Effector memory CD8-positive, alpha-beta T cell (primary cell): ENCODE measurements around the gene PRXL2A.

Experiments
- ATAC-seq: fragments of 150-1000 bp; cut with Tn5 transposase; replicated peaks from 2 replicates; pipeline ENCODE4 v1.10.0; 2021; ENCODE audit warnings: mild to moderate bottlenecking, moderate library complexity
- DNase-seq, 3 experiments: peaks; one replicate each; pipeline ENCODE4 v3.0.0; 2021
- H3K27ac Mint-ChIP-seq, 2 donors: one replicate each; pipeline ENCODE4 v1.8.0; 2022; ENCODE audit warnings: mild to moderate bottlenecking in 2 of 2, mixed read lengths in 2 of 2, moderate library complexity in 2 of 2
- H3K27me3 Mint-ChIP-seq, 2 donors: one replicate each; pipeline ENCODE4 v1.8.0; 2022; ENCODE audit warnings: mixed read lengths in 2 of 2
- H3K36me3 Mint-ChIP-seq: one replicate; pipeline ENCODE4 v1.8.0; 2022; ENCODE audit warnings: mild to moderate bottlenecking, moderate library complexity, mixed read lengths; ENCODE audit not compliant: insufficient read depth
- H3K4me1 Mint-ChIP-seq, 2 donors: one replicate each; pipeline ENCODE4 v1.8.0; 2022; ENCODE audit warnings: low read depth in 2 of 2, mixed read lengths in 2 of 2
- H3K4me3 Mint-ChIP-seq, 2 donors: one replicate each; pipeline ENCODE4 v1.8.0; 2022; ENCODE audit warnings: mild to moderate bottlenecking in 2 of 2, mixed read lengths in 2 of 2, moderate library complexity in 2 of 2
- H3K9me3 Mint-ChIP-seq, 2 donors: one replicate each; pipeline ENCODE4 v1.8.0; 2022; ENCODE audit warnings: mixed read lengths in 2 of 2

PRXL2A gene

GRCh38 chr10:80454513-80455460, 46.4 kb downstream of the PRXL2A start:
- H3K4me3 Mint-ChIP-seq = peak overlapping the region; percentile 92 to 97
- peak in 1 of 3 experiments; percentile 56 for DNase-seq
- peak overlapping the region; percentile 92 to 93 for H3K27ac Mint-ChIP-seq

DNA sequence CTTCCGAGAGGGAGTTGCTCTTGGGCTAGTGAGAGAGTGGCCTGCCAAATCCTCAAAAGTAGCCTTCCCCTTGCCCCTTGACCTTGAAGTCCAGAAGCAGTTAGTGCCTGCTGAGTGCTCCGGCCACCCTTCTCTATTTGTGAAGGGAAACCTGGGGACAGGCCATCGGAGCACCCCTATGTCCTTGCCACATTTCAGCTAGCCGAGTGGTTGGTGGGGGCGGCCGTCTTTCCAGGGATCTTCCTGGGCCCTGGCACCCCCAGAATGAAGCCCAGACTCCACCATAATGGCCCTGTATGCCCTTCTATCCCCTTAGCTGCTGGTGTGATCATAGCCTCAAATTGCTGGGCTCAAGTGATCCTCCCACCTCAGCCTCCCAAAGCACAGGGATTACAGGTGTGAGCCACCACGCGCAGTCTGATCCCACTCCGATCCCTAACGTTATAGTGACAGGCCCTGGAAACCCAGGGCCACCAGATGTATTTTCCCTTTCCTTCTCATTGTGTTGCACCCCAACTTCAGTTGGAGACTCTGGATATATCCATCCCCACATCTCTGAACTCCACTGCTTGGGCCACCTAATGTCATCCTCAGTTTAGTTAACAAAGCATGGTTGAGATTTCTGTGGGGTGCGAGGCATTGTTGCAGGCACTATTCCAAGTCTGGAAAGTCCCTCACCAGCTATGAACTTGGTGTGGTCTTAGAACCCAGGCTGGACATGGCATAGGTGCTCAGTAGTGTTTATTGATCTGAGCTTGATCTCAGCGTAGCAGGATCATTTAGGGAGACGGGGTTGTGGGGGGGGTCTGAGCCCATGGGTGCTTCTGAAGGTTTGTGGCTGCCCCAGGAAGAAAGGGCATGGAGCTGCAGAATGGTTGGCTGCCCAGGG, 47.4 kb downstream of the PRXL2A start:
- Mint-ChIP-seq H3K4me3 (peak overlapping the region; percentile 92 to 97), H3K9me3 (no peaks in the 10 kb centered on the region), H3K4me1 (peaks cover 57 to 59% of the 10 kb centered on the region in 2 donors), H3K27me3 (no peaks in the 10 kb centered on the region), H3K36me3 (peaks cover 32% of the 10 kb centered on the region), H3K27ac (peak overlapping the region; percentile 92 to 93)
- ATAC-seq = no peak
- no peak for DNase-seq

More at GRCh38 chr10:80454513-80455460, 46.4 kb downstream of the PRXL2A start:
- peaks cover 47 to 50% of the 10 kb centered on the region in 2 donors for H3K4me1 Mint-ChIP-seq
- peaks cover 31% of the 10 kb centered on the region for H3K36me3 Mint-ChIP-seq
- no peaks in the 10 kb centered on the region for H3K27me3 Mint-ChIP-seq
- ATAC-seq = peak; percentile 24
- no peaks in the 10 kb centered on the region for H3K9me3 Mint-ChIP-seq

GRCh38 chr10:80457554-80458262, 49.4 kb downstream of the PRXL2A start:
- peaks cover 75 to 79% of the 10 kb centered on the region in 2 donors for H3K4me1 Mint-ChIP-seq
- peaks cover 40% of the 10 kb centered on the region for H3K36me3 Mint-ChIP-seq
- no peaks in the 10 kb centered on the region for H3K27me3 Mint-ChIP-seq
- H3K4me3 Mint-ChIP-seq = peak overlapping the region; percentile 92 to 97
- ATAC-seq (no peak), DNase-seq (no peak)
- no peaks in the 10 kb centered on the region for H3K9me3 Mint-ChIP-seq
- peak overlapping the region; percentile 92 to 93 for H3K27ac Mint-ChIP-seq

GRCh38 chr10:80458263-80458625, 49.9 kb downstream of the PRXL2A start:
- H3K27me3 Mint-ChIP-seq = no peaks in the 10 kb centered on the region
- no peaks in the 10 kb centered on the region for H3K9me3 Mint-ChIP-seq
- peaks cover 41% of the 10 kb centered on the region for H3K36me3 Mint-ChIP-seq
- ATAC-seq = no peak
- H3K27ac Mint-ChIP-seq = peak overlapping the region; percentile 92 to 93
- peaks cover 80 to 85% of the 10 kb centered on the region in 2 donors for H3K4me1 Mint-ChIP-seq
- DNase-seq = no peak
- H3K4me3 Mint-ChIP-seq = peak overlapping the region; percentile 92 to 97

DNA sequence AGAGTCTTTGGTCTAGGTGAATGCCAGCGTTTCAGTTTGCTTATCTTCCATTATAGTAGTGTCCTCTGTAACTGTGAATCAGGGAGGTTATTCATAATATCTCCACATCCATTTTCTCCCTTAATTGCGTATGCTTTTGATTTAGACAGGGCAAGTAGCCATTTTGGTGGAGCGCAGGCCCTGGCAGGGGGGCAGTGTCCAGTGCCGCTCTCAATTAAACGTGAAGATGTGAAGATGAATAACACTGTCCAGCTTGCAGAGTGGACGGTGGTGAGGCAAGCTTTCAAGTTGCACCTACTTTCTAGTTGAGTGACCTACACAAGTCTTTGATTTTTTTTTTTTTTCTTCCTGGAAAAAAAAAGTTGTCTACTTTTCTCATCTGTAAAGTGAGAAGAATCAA, 50.3 kb downstream of the PRXL2A start:
- Mint-ChIP-seq H3K4me1 (peaks cover 82 to 86% of the 10 kb centered on the region in 2 donors), H3K36me3 (peaks cover 42% of the 10 kb centered on the region), H3K4me3 (peak overlapping the region; percentile 92 to 97), H3K27ac (peak overlapping the region; percentile 92 to 93), H3K27me3 (no peaks in the 10 kb centered on the region), H3K9me3 (no peaks in the 10 kb centered on the region)
- no peak for DNase-seq
- no peak for ATAC-seq

DNA sequence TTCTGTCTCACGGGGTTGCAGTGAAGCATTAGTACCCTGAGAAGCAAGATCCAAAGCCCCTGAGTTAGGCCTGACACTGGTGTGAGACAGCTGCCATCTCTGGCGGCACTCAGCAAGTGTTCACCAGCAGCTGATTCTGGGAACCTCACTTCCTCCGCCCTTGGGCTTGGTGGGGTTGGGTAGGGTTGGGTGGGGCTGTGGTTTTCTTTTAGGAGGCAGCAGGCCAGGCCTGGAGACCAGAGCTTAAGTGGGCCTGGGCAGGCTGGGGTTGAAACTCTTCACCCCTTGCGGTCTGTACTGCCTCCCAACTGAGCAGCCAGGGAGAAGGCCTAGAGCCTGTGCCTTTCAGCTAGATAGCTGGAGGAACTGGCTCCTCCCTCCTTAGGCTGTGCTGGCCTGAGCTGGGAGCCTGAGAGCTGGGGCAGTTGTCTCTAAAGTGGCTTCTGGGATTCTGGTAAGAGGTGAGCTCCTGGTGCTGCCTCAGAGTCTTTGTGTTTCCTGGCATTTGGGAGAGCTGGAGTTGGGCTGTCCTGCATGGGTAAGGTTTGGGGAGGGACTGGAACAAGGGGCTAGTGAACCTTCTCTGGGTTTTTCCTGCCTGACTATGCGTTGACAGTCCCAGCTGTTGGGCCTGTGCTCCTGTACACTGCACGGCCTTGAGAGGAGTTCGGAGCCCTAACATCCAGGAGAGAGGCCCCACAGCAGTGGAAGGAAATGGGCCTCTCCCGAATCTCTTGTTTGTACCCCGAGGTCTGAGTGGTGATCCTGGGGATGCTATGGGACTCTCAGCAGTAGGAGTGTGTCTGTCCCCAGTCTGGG, 50.9 kb downstream of the PRXL2A start:
- DNase-seq = peak; percentile 49 to 55 (median 53)
- Mint-ChIP-seq H3K9me3 (no peaks in the 10 kb centered on the region), H3K36me3 (peaks cover 48% of the 10 kb centered on the region), H3K4me3 (peak overlapping the region; percentile 92 to 97), H3K4me1 (peaks cover 87 to 90% of the 10 kb centered on the region in 2 donors), H3K27ac (peak overlapping the region; percentile 92 to 93), H3K27me3 (no peaks in the 10 kb centered on the region)
- ATAC-seq = peak; percentile 61

DNA sequence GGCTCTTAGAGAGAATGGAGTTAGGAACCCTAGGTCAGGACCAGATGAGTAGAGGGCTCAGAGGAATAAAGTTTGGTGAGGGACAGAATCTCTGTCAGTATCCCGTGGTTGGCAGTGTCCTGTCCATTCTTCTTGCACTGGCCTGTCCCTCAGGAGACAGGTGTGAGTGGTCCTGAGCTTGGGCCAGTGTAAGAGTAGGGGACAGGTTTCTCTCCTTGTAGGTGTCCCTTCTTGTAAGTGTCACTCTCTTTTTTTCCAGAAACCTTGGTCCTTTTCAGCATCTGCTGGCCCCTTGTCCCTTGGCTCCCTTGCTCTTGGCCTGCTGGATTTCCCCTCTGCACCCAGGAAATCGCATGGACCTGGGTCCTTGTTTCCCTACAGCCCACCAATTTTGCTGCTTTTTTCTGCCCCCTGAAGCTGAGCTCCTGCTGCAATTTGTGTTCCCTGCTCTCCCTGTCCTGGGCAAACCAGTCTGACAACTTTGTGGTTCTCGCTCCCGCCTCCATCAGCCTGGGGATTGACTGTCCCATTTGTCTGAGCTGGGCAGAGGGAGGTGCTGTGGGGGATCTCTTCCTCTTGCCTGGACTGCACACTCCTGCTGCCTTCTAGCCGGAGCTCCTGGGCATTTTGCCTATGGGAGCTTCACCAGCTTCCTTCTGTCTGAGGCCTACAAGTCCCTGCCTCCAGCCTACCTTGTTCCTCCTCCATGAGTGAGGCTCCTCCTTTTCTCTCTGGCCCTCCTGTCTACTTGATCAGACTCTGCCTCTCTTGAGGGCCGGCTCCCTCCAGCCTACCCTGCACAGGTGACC, 52.3 kb downstream of the PRXL2A start:
- H3K36me3 Mint-ChIP-seq = peaks cover 42% of the 10 kb centered on the region
- DNase-seq = no peak
- H3K4me1 Mint-ChIP-seq = peaks cover 93 to 98% of the 10 kb centered on the region in 2 donors
- no peaks in the 10 kb centered on the region for H3K27me3 Mint-ChIP-seq
- no peaks in the 10 kb centered on the region for H3K9me3 Mint-ChIP-seq
- no peak for ATAC-seq
- peak overlapping the region; percentile 92 to 97 for H3K4me3 Mint-ChIP-seq
- peak overlapping the region; percentile 92 to 93 for H3K27ac Mint-ChIP-seq

DNA sequence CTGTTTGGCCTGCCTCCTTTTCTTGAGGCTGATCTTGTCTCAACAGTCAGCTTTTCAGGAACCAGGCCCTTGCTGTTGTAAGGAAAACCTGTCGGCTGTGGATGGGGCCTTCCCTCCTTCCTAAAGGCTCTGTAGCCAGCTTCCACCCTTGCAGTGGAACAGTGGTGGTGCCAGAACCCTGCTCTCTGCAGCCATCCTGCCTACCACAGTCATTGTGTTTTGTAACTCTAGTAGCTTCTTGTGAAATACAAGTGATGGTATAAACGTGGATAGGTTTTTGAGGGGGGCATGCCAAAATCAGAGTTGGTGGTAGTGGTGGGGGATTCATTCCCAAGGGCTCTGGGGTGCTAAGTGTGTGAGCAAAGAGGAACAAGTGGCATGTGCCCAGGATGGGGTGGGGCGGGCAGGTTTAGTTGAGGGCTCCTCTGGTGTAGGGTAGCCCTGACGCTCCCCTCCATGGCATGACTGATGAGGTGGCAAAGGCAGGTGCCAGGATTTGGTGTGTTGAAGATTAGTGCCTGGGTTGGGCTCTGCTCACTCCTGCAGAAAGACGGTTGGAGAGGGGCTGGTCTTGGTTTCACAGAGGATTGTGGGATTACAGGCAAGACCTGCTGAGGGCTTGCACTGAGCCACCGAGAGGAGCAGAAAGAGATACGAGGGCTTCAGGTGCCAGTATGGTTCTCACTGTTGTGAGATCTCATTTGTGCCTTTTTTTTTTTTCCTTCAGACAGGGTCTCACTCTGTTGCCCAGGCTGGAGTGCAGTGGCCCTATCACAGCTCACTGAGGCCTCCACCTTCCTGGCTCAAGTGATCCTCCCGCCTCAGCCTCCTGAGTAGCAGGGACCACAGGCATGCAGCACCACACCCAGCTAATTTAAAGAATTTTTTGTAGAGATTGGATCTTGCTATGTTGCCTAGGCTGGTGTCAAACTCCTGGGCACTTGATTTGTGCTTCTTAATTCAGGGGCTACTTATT, 53.1 kb downstream of the PRXL2A start:
- Mint-ChIP-seq H3K27me3 (no peaks in the 10 kb centered on the region), H3K27ac (peak overlapping the region; percentile 92 to 93), H3K36me3 (peaks cover 36% of the 10 kb centered on the region), H3K4me1 (peaks cover 92 to 97% of the 10 kb centered on the region in 2 donors), H3K9me3 (no peaks in the 10 kb centered on the region), H3K4me3 (peak overlapping the region; percentile 92 to 97)
- ATAC-seq (no peak), DNase-seq (no peak)

DNA sequence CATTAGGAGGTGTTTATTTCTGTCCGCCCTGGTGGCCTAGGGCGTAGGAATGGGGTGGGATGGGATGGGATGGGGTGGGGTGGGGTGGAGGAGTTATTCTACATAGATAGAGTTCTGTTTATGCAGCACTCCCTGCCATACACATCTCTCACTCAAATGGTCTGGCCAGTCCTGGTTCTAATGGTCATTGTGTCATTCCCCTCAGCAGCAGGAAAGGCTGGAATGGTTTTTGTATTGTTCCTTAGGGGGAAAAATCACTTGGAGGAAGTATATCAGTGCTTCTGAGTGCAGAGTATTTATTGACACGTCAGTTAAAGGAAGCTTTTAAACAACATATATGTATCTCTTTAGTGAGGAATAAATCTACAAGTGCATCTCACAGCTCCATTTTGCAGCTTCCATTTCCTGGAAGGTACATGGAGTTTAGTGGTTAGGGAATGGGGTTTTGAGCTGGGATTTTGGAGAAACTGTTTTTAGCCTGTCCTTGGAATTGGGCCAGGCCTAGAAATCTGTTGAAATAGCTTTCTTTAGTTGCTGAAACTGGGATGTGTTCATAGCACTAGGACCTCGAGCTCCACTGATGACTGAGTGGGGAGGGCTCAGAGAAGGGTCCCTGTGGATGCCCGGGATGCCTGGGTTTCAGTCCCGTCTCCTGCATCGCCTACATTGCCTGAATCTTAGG, 54.1 kb downstream of the PRXL2A start:
- DNase-seq = no peak
- Mint-ChIP-seq H3K4me3 (peak overlapping the region; percentile 92 to 97), H3K9me3 (no peaks in the 10 kb centered on the region), H3K4me1 (peaks cover 94 to 97% of the 10 kb centered on the region in 2 donors), H3K27ac (peak overlapping the region; percentile 92 to 93), H3K27me3 (no peaks in the 10 kb centered on the region), H3K36me3 (peaks cover 33% of the 10 kb centered on the region)
- ATAC-seq = no peak

- Mint-ChIP-seq H3K36me3 (peaks cover 30% of the 10 kb centered on the region), H3K4me3 (peak overlapping the region; percentile 92 to 97), H3K4me1 (peaks cover 94 to 98% of the 10 kb centered on the region in 2 donors), H3K27ac (peak overlapping the region; percentile 92 to 93), H3K27me3 (no peaks in the 10 kb centered on the region), H3K9me3 (no peaks in the 10 kb centered on the region)
- ATAC-seq = no peak
- DNase-seq = no peak
Observed at GRCh38 chr10:80462981-80463741, 54.8 kb downstream of the PRXL2A start.
